HG02943 (cell line): ENCODE data around the gene NCOR1.
A peak's percentile ranks its signal among the peaks of the same experiment; 100 is the strongest.
"Not testable (repeated sequence)": the region's sequence is repeated elsewhere in the genome, so short reads cannot be mapped to it uniquely, and the experiment has no call there.

ENCODE experiments used
- ATAC-seq: cut with Tn5 transposase; IDR thresholded peaks from one replicate; pipeline ENCODE4 v1.9.1; 2021; ENCODE audit warnings: mild to moderate bottlenecking, low read depth, moderate library complexity; ENCODE audit not compliant: unreplicated experiment

NCOR1 gene

DNA sequence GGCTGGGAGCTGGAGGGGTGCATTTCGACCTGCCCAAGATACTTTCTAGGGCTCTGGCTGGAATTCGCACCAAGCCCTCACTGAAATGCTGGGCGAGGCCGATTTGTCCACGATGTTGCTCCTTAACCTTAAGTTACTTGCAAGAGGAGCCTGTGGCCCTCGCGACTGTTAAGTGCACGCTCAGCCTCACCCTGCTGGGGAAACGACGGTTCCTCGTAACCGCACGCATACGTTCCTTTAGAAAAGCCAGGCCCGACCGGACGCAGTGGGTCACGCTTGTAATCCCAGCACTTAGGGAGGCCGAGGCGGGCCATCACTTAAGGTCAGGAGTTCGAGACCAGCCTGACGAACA lies 607 bp upstream of the NCOR1 start:
- ATAC-seq = no peak

- peak; percentile 31 for ATAC-seq
Measured at GRCh38 chr17:16215002-16215272, 397 bp downstream of the NCOR1 start.

DNA sequence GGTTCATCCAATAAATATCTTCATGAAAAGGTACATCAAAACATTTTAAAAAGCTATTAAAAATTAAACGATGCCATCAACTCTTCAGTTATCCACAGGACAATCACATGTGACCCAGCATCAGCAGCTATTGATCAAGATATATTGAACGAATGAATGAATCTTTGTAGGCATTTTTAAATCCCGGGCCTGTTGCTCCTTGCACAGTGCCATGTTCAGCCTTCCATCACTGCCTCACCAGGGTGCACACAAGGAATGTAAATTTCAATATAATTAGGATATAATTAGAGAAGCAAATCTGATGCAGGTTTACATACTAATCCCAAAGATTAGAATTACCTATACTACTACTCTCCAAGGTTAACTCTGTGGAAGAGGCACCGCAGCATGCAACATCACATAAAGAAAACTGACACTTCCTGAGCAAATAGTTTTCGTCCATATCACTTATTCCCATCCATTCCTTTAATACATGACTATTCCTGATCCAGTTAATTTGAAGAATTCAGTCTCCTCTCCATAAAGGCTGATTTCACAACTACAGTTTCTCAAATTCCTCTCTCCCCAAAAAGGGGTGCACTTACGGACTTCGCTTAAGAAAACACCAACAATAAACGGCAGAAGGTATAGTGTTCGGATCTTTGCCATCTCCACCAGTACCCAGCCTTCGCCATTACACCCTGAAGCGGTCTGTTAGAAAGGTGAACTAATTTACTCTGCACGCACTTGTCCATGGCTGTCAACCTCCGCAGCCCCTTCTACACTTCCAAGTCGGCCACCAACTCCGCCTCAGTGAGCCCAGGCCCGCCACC lies 938 bp downstream of the NCOR1 start:
- ATAC-seq = no peak

DNA sequence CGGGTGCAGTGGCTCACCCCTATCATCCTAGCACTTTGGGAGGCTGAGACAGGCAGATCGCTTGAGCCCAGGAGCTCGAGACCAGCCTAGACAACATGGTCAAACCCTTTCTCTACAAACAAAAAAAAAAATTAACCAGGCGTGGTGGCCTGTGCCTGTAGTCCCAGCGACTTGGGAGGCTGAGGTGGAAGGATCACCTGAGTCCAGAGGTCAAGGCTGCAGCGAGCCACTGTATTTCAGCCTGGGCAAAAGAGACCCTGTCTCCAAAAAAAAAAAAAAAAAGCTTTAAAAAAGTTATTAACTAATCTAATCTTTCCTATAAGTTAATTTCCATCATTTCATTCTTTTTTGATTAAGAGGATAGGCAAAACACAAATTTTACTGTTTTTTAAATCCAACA lies 2.5 kb downstream of the NCOR1 start:
- ATAC-seq = no peak

DNA sequence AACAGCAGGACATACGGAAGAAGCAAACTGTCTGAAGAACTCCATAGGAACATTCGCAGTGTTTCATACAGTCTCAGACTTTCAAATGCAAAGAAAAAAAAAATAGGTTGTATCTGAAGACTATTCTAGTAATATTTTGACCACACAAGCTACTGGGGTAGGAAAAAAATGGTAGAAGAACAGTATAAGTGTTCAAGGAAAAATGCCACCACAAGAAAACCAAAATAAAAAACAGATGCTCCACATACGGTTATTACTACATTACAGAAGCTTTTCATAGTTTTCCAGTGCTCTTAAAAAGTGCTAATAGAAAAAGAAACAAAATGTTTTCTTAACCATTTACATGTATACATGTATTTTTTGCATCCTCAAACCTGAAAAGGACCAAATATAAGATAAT lies 3.7 kb downstream of the NCOR1 start:
- no peak for ATAC-seq

DNA sequence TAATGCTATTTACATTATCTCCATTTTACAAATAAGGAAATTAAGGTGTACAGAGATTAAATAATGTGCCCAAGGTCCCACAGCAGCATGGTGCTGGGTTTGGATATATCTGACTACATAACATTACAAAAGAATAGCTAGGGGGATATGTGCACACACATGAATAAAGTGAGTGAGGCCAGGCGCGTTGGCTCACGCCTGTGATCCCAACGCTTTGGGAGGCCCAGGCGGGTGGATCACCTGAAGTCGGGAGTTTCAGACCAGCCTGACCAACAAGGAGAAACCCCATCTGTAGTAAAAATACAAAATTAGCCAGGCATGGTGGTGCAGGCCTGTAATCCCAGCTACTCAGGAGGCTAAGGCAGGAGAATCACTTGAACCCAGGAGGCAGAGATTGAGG lies 10.6 kb downstream of the NCOR1 start:
- ATAC-seq = not testable (repeated sequence)

DNA sequence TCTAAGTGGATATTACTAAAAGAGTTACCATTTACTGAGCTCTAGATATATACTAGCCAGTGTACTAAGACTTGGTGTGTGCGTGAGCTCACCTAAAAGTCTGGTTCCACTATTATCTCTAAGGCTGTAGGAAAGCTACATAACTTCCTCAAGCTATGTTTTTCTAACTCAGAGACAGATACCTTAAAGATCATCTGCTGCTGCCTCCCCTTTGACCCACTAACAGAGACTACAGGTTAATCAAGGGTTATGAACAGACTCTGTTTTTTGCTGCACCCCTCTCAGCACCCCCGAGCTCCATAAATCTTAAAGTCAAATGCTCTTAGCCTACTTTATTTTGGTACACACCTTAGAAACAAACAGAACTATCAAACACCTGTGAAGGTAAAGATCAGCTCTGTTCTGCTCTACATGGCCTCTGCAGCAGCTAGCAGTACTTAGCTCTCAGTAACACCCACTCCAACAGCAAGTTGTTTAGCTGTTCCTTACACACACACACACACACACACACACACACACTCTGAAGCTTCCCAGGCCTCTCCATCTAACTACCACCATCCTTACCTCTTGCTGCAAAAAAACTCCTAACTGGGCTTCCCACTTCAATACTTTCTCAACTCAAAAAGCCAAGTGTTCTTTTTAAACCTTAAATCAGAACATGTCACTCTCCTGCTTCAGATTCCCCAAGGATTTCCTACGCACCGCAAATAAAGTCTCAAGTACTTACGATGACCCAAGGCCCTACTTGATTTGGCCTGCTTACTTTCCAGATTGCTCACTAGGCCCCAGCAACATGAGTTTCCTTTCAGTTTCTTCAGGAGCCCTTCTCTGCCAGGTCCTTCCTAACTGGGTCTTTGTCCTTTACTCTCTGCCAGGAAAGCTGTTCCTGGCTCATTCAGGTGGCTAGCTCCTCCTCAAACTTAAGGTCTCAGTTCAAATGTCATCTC lies 12.5 kb downstream of the NCOR1 start:
- not testable (repeated sequence) for ATAC-seq

DNA sequence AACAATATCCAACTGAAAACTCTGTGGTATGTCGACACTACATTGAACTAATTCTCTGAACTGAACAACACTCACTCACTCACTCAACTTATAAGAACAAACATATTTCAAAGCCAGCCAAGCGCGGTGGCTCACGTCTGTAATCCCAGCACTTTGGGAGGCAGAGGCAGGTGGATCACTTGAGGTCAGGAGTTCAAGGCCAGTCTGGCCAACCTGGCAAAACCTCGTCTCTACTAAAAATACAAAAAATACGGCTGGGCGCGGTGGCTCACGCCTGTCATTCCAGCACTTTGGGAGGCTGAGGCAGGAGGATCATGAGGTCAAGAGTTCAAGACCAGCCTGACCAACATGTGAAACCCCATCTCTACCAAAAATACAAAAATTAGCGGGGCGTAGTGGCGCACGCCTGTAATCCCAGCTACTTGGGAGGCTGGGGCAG lies 13.6 kb downstream of the NCOR1 start:
- ATAC-seq = not testable (repeated sequence)

DNA sequence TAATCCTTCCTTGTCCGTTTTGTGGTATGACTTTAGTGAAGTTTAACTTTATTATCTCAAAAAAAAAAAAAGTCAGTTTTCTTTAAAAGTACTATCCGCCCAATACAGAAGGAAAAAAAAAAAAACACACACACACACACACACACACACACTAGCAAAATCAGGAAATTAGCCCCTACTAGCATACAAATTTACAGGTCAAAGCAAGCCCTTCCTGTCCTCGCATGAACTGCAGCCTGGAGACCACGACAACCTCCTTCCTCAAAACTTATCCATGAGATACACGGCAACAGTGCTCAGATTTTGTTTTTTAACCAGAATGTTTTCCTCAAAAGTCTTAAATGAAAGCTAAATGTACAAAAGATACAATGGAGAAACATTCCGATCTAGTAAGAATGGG lies 16.2 kb downstream of the NCOR1 start:
- no peak for ATAC-seq

DNA sequence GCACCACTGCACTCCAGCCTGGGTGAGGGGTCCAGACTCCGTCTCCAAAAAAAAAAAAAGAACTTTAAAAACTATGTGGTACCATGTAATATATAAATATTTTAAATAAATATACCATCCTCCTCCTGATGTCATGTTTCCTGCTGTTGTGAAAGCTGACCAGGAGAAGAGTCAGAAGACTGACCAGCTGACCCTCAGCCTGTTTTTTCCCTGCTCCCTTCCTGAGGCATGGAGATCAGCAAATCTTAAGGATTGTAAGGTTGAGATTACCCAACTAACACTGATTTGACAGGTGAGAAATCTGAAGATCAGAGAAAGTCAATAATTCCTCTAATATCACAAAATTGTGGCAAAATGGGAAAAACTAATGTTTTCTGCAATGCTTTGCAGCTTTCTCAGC lies 18.1 kb downstream of the NCOR1 start:
- no peak for ATAC-seq

DNA sequence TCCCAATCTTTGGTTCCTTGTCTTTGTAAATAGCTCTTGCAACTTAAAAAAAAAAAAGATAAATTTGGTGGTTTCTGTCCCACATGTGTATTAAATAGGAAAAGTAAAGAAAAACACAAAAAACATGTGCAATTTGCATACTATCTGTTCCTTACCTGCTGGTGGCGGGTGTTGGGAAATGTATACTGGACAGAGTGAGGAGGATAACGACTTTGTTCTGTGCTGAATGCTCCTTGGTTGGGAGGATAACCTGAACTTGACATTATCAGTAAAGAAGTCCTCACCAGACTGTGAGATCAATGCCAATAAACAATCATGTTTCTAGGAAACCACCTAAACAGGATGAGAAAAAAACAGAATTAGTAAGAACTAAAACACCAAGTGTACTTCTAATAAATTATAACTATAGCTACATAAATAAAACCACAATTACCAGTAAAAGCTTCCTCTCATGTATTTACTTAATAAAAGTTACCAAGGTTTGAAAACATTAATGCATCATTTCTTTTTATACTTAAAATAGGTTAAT lies 21.0 kb downstream of the NCOR1 start:
- ATAC-seq = not testable (repeated sequence)

GRCh38 chr17:16191604-16192003 lies 23.7 kb downstream of the NCOR1 start:
- ATAC-seq = no peak

- ATAC-seq = no peak
Measured at GRCh38 chr17:16190703-16191360, 24.5 kb downstream of the NCOR1 start.

DNA sequence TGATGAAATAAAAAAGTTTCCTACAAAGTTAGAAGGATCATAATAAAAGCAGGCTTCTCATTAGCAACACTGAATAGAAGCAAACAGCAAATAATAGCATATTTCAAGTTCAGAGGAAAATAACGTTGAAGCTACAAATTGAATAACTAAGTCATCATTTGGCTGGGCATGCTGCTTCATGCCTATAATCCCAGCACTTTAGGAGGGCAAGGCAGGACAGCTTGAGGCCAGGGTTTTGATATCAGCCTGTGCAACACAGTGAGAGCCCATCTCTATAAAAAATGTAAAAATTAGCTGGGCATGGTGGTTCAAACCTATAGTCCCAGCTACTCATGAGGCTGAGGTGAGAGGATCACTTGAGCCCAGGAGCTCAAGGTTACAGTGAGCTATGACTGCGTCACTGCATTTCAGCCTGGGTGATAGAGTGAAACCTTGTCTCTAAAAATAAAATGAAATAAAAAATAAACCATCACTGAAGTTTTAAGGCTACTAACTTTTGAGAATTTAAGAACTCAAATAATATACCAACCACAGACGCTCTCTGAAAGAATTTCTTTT lies 25.5 kb downstream of the NCOR1 start:
- ATAC-seq = no peak

GRCh38 chr17:16187642-16188041 lies 27.7 kb downstream of the NCOR1 start:
- no peak for ATAC-seq

DNA sequence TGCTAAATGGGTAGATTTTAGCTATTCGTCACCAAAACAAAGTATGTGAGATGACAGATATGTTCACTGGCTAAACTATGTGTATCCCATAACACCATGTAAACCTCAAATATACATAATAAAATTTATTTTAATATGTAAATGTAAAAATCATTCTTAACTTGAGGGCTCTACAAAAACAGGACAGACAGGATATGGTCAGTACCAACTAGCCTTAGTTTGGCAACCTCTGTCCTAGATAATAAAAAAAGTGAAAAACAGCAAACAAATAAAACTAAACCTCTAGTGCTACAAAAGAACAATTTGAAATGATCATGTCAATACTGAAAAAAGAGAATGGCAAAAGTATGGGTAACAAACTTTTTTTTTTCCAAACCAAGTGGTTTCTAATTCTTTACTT lies 33.8 kb downstream of the NCOR1 start:
- no peak for ATAC-seq

GRCh38 chr17:16178836-16179235 lies 36.5 kb downstream of the NCOR1 start:
- no peak for ATAC-seq

DNA sequence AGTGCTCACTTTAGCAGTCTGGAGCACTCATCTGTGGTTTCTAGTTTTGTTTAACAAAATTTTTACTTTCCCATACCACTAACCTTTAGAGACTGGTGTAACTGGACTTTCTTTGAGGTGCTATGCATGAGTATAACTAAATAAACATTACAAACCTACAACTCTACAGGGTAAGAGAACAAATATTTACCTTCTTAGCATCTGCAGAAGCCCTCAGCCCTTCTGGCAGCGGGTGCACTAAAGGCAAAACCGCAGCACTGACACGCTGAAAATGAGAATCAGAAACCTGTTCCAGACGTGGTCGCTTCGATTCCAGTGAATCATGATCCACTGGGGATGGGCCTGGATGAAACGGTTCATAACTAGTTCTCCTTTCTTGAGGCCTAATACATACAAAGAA lies 43.7 kb downstream of the NCOR1 start:
- ATAC-seq = no peak

DNA sequence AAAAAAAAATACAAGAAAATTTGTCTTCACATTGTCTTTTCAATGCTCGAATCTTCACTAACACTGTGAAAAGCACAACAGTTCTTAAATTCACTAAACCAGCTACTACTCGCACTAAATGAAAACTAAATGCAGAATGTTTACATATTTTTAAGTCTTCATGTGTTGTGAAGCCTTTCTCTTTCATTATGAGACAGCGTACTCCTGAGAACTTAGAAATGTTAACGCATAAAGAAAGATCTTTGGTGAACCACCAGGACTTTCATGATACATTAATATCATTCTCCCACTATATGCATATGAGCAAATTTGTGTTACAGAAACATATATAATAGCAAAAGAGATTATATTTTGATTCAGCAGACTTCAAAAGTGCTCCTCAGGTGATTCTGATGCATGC lies 48.6 kb downstream of the NCOR1 start:
- ATAC-seq = not testable (repeated sequence)

DNA sequence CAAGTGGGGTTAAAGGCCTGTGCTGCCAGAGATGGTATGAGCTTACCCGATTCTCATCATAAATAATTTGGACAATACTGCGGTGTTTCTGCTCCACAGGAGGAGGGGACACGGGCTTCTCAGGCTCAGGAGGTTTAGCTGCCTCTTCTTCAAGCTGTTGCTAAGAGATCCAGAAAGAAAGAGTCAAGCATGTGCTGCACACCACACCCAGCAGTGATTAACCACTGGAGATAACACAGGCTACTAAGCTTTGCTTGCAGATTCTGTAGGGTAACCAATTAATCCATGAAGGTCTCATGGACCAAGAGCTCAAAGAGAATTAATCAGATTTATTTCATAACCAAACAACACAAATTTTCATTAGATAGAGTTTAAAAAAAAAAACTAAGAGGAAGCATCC lies 56.6 kb downstream of the NCOR1 start:
- ATAC-seq = no peak

DNA sequence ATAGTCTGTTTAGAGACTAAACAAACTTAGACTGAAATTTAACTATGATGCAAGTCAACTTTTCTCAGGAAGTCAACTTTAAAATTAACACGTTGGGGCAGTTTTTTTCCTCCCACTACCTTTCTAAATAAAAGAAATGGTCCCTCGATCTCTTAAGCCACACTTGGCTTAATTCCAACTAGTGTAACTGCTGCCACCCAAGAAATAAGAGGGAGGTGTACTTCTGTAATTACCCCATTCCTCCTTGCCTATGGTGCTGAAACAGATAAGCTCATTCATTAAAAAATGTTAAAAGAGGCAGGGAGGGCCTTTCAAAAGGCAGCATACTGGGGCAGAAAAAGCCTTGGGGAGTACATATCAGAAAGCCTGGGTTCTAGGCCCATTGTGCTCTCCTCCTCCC lies 59.8 kb downstream of the NCOR1 start:
- ATAC-seq = no peak
